Trophoblast cell (in vitro differentiated cells and primary cell): Measurements from ENCODE around the gene BCAS2.

Source experiments
- DNase-seq, 2 donors: peaks; one replicate each; pipeline ENCODE4 v3.0.0-alpha.2; 2016
- H2AFZ ChIP-seq: 2 replicates; pipeline ENCODE4 v1.6.1; 2013; ENCODE audit warnings: low read length, moderate library complexity, mild to moderate bottlenecking; ENCODE audit not compliant: insufficient read depth, poor library complexity
- H2AK5ac ChIP-seq: 2 replicates; pipeline ENCODE4 v1.6.1; 2013; ENCODE audit warnings: mild to moderate bottlenecking, low read length
- H2BK120ac ChIP-seq: 2 replicates; pipeline ENCODE4 v1.6.1; 2013; ENCODE audit warnings: low read length, mild to moderate bottlenecking, moderate library complexity; ENCODE audit not compliant: insufficient read depth, poor library complexity
- H2BK12ac ChIP-seq: 2 replicates; pipeline ENCODE4 v1.6.1; 2013; ENCODE audit warnings: mild to moderate bottlenecking, low read length, moderate library complexity
- H2BK5ac ChIP-seq: 2 replicates; pipeline ENCODE4 v1.6.1; 2013; ENCODE audit warnings: low read length, low read depth, moderate library complexity, mild to moderate bottlenecking; ENCODE audit not compliant: poor library complexity
- H3K14ac ChIP-seq: 2 replicates; pipeline ENCODE4 v1.6.1; 2013; ENCODE audit warnings: mild to moderate bottlenecking, low read length
- H3K18ac ChIP-seq: 2 replicates; pipeline ENCODE4 v1.6.1; 2013; ENCODE audit warnings: mild to moderate bottlenecking, low read length
- H3K23ac ChIP-seq: 2 replicates; pipeline ENCODE4 v1.6.1; 2013; ENCODE audit warnings: low read length
- H3K27ac ChIP-seq: 2 replicates; pipeline ENCODE4 v1.5.1; 2013; ENCODE audit warnings: low read depth, mild to moderate bottlenecking, inconsistent platforms, low read length, moderate library complexity
- H3K27me3 ChIP-seq: 2 replicates; pipeline ENCODE4 v1.6.1; 2013; ENCODE audit warnings: inconsistent platforms, mild to moderate bottlenecking, low read length, moderate library complexity; ENCODE audit not compliant: insufficient read depth
- H3K36me3 ChIP-seq, 2 experiments: 1 replicate in 1 of 2; 2 replicates in 1 of 2; pipeline ENCODE4 v1.6.1; 2013; ENCODE audit warnings: low read length in 2 of 2, mild to moderate bottlenecking in 2 of 2, moderate library complexity in 1 of 2; ENCODE audit not compliant: insufficient read depth in 2 of 2, control insufficient read depth in 1 of 2
- H3K4ac ChIP-seq: 2 replicates; pipeline ENCODE4 v1.6.1; 2013; ENCODE audit warnings: low read depth, mild to moderate bottlenecking, low read length, moderate library complexity
- H3K4me1 ChIP-seq, 2 experiments: 1 replicate in 1 of 2; 2 replicates in 1 of 2; pipeline ENCODE4 v1.6.1; 2013; ENCODE audit warnings: low read length in 2 of 2, mild to moderate bottlenecking in 2 of 2, moderate library complexity in 1 of 2; ENCODE audit not compliant: insufficient read depth in 2 of 2, control insufficient read depth in 1 of 2
- H3K4me2 ChIP-seq: 2 replicates; pipeline ENCODE4 v1.6.1; 2013; ENCODE audit warnings: inconsistent platforms, mild to moderate bottlenecking, low read length, moderate library complexity
- H3K4me3 ChIP-seq: 2 replicates; pipeline ENCODE4 v1.5.1; 2013; ENCODE audit warnings: mild to moderate bottlenecking, low read depth, low read length, inconsistent platforms
- H3K79me1 ChIP-seq: one replicate; pipeline ENCODE4 v1.6.1; 2013; ENCODE audit warnings: low read length
- H3K79me2 ChIP-seq: 2 replicates; pipeline ENCODE4 v1.6.1; 2013; ENCODE audit warnings: low read length, mild to moderate bottlenecking; ENCODE audit not compliant: control insufficient read depth, insufficient read depth, poor library complexity
- H3K9ac ChIP-seq: 2 replicates; pipeline ENCODE4 v1.6.1; 2013; ENCODE audit warnings: mild to moderate bottlenecking, low read length
- H3K9me3 ChIP-seq: 2 replicates; pipeline ENCODE4 v1.6.1; 2013; ENCODE audit warnings: low read depth, mild to moderate bottlenecking, control low read depth, inconsistent platforms, low read length; ENCODE audit not compliant: insufficient read depth
- H4K12ac ChIP-seq: 2 replicates; pipeline ENCODE4 v1.6.1; 2013; ENCODE audit warnings: low read depth, mild to moderate bottlenecking, low read length, moderate library complexity
- H4K8ac ChIP-seq: 2 replicates; pipeline ENCODE4 v1.6.1; 2013; ENCODE audit warnings: low read depth, mild to moderate bottlenecking, low read length, moderate library complexity
- H4K91ac ChIP-seq: one replicate; pipeline ENCODE4 v1.6.1; 2013; ENCODE audit warnings: low read depth, mild to moderate bottlenecking, low read length, moderate library complexity
- WGBS: extraction: QIAGEN DNeasy Blood & Tissue Kit; methylation state at CpG from one replicate; pipeline ENCODE4 v1.1.7; 2013; ENCODE audit warnings: missing lambda C conversion rate; ENCODE audit not compliant: insufficient read length, insufficient coverage; ENCODE audit errors: extremely low coverage; 5-methylcytosine and 5-hydroxymethylcytosine counted together

The BCAS2 gene

GRCh38 chr1:114547076-114547475 lies 34.3 kb downstream of the BCAS2 start:
- DNase-seq, result no peak
- Histone ChIP-seq H4K8ac (no peak overlapping the region), H3K27me3 (no peaks in the 10 kb centered on the region), H3K9ac (no peak overlapping the region), H3K18ac (no peak overlapping the region), H2BK120ac (no peak overlapping the region), H4K12ac (no peak overlapping the region), H2AK5ac (no peak overlapping the region), H3K4me2 (no peak overlapping the region), H3K23ac (no peak overlapping the region), H2BK5ac (no peak overlapping the region), H4K91ac (no peak overlapping the region), H3K4me3 (no peak overlapping the region), H3K79me1 (peaks cover 3% of the 10 kb centered on the region), H3K79me2 (no peaks in the 10 kb centered on the region), H3K14ac (no peak overlapping the region), H2AFZ (no peak overlapping the region), H3K4ac (no peak overlapping the region), H3K27ac (no peak overlapping the region), H3K9me3 (no peaks in the 10 kb centered on the region), H3K36me3 (no peaks in the 10 kb centered on the region), H3K4me1 (no peaks in the 10 kb centered on the region), H2BK12ac (no peak overlapping the region)
- no CpG with 5 or more reads among the region's 1 CpG for WGBS

GRCh38 chr1:114545796-114546195 lies 35.6 kb downstream of the BCAS2 start:
- Histone ChIP-seq H3K9me3 (no peaks in the 10 kb centered on the region), H3K9ac (no peak overlapping the region), H3K27me3 (no peaks in the 10 kb centered on the region), H3K27ac (no peak overlapping the region), H3K4me2 (no peak overlapping the region), H3K18ac (no peak overlapping the region), H2AFZ (no peak overlapping the region), H3K4me3 (no peak overlapping the region), H3K4ac (no peak overlapping the region), H3K79me2 (no peaks in the 10 kb centered on the region), H4K91ac (no peak overlapping the region), H3K14ac (no peak overlapping the region), H3K4me1 (no peaks in the 10 kb centered on the region), H2BK120ac (no peak overlapping the region), H3K23ac (no peak overlapping the region), H3K36me3 (no peaks in the 10 kb centered on the region), H4K8ac (no peak overlapping the region), H3K79me1 (no peaks in the 10 kb centered on the region), H2BK5ac (no peak overlapping the region), H4K12ac (no peak overlapping the region), H2AK5ac (no peak overlapping the region), H2BK12ac (no peak overlapping the region)
- WGBS, result no CpG with 5 or more reads among the region's 2 CpGs
- peak; percentile 85 to 90 for DNase-seq

- Histone ChIP-seq H4K91ac (no peak overlapping the region), H2AFZ (no peak overlapping the region), H2BK120ac (no peak overlapping the region), H2BK12ac (no peak overlapping the region), H3K79me1 (no peaks in the 10 kb centered on the region), H3K4me2 (no peak overlapping the region), H3K23ac (no peak overlapping the region), H2BK5ac (no peak overlapping the region), H2AK5ac (no peak overlapping the region), H3K14ac (no peak overlapping the region), H3K27me3 (no peaks in the 10 kb centered on the region), H4K8ac (no peak overlapping the region), H3K27ac (no peak overlapping the region), H3K9me3 (no peaks in the 10 kb centered on the region), H3K36me3 (no peaks in the 10 kb centered on the region), H3K4ac (no peak overlapping the region), H3K9ac (no peak overlapping the region), H3K79me2 (no peaks in the 10 kb centered on the region), H3K4me3 (no peak overlapping the region), H3K4me1 (no peaks in the 10 kb centered on the region), H4K12ac (no peak overlapping the region), H3K18ac (no peak overlapping the region)
- peak in 1 of 2 donors; percentile 59 for DNase-seq
- no CpG with 5 or more reads among the region's 1 CpG for WGBS
These were observed 36.1 kb downstream of the BCAS2 start for GRCh38 chr1:114545315-114545714.

GRCh38 chr1:114540821-114541220 lies 40.6 kb downstream of the BCAS2 start:
- H3K27ac ChIP-seq, result no peak overlapping the region
- H3K4me2 ChIP-seq, result no peak overlapping the region
- no peak for DNase-seq
- no peak overlapping the region for H2AFZ ChIP-seq
- H2BK12ac ChIP-seq, result peak overlapping the region; percentile 17
- no peak overlapping the region for H3K4me3 ChIP-seq
- no peak overlapping the region for H3K23ac ChIP-seq
- H3K79me1 ChIP-seq, result peaks cover 5% of the 10 kb centered on the region
- H2AK5ac ChIP-seq, result no peak overlapping the region
- no CpG with 5 or more reads among the region's 6 CpGs for WGBS
- no peak overlapping the region for H3K4ac ChIP-seq
- H4K12ac ChIP-seq, result no peak overlapping the region
- no peaks in the 10 kb centered on the region for H3K79me2 ChIP-seq
- H3K36me3 ChIP-seq, result no peaks in the 10 kb centered on the region
- no peak overlapping the region for H3K18ac ChIP-seq
- H4K91ac ChIP-seq, result peak overlapping the region; percentile 52
- no peak overlapping the region for H3K9ac ChIP-seq
- no peak overlapping the region for H3K14ac ChIP-seq
- no peak overlapping the region for H2BK5ac ChIP-seq
- peaks cover 5 to 8% of the 10 kb centered on the region in 2 experiments for H3K4me1 ChIP-seq
- H3K9me3 ChIP-seq, result peaks cover 8% of the 10 kb centered on the region
- H2BK120ac ChIP-seq, result no peak overlapping the region
- no peak overlapping the region for H4K8ac ChIP-seq
- H3K27me3 ChIP-seq, result no peaks in the 10 kb centered on the region
